Mucosa of gallbladder (tissue), 1 donor: ENCODE measurements around the gene FGGY. TPM values are rescaled to one million over a fixed set of nuclear protein-coding genes. Genes with fewer than 3 reads are reported as not detected.
A peak's percentile ranks its signal among the peaks of the same experiment; 100 is the strongest.
"Not testable (repeated sequence)": the region's sequence is repeated elsewhere in the genome, so short reads cannot be mapped to it uniquely, and the experiment has no call there.

ENCODE experiments used
- DNase-seq: peaks from one replicate; pipeline ENCODE4 v3.0.0-alpha.2; 2020; ENCODE audit warnings: low spot score
- total RNA-seq: library from RNA; stranded (reverse); gene quantifications from one replicate; pipeline ENCODE4 v1.2.1, GENCODE V29; 2021
- donor health status: DM: no; HTN: no; CAD: no.

Gene FGGY
- total RNA-seq, 1 donor from 2014 or later, result 36.4 TPM

DNA sequence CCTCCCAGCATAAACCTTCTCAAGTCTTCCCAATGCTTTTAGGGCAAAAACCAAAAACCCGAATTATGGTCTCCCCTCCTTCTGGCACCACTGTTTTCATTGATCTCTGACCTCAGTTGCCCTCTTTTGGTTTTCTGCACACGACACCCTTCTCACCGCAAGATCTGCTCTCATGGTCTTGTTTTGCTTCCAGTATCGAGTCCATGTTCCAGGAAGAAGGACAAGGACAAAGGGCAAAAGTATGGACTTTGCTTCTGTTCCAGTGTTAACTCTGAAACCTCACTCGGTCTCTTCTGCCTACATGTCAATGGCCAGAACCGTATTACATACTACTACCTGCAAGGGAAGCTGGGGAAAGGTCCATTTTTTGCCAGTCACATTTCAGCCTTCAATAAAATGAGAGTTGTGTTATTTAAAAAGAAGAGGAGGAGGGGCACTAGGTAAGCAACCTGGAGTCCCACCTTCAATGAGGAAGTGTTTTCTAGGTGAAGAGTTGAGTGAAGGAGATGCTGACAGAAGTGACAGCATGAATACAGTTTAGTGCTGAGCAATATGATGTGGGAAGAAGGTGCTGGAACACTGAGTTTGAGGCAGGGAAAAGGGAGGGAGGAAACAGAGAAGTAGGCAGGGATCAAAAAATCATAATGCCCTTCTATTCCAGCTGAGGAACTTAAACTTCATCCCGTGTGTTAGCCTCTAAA lies 183.4 kb downstream of the FGGY start:
- no peak for DNase-seq

DNA sequence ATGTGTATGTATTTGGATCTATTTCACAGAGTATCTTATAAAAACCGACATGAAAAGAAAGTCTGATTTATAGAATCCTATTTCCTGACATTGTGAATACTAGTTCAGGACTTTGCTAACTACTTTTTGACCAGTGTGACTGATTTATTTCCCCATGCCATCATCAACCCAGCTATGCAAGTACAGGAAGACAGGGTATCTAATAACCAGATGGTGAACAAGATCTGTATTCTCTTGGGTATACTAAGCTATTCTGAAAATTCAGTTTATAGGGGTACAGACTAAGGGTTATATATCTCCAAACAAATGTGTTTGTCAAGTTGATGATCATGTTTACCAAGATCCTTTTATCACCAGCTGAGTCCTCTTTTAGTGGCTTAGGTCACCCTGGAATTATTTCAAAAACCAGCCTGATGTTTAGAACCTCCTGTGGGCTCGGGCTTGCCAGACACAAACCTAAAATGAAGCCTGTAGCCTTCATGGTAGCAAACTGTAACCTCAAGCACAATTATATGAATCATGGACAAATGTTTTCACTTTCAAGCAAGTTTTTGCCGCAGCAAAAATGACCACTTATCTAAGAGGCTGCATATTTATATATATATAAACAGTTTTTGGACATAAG lies 185.1 kb downstream of the FGGY start:
- DNase-seq, result no peak

DNA sequence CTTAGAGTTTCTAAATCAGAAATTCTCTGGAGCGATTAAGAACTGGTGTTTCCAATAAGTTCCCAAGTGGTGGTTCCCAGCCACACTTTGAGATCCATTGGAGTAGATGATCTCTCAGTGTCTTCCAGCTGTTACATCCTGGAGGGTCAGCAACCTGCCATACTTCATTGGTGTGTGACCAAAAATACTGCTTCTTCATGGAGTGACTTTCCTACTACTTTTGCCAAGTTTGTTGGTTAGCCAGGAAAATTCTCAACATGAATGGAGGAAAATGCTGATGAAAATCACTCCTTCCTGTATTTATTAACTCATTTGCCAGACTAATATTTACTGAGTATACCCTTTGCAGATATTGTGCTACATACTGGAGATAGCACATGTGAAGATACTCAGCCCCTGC lies 186.1 kb downstream of the FGGY start:
- no peak for DNase-seq

DNA sequence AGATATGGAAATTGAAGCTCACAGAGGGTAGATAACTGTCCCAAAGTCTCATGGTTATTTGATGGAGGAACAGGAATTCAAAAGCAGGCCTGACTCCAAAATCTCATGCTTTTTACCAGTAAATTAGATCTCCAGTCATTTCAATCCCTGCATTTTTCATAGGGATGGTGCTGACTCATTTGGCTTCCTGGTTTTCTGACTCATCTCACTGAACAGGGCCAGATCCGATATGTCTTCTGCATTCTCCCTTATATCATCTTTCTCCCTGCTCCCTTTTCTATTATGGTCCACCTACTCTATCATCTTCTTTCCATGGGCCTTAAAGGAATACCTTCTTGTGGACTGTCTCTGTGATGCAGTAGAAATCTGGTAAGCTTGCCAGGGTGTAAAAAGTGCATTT lies 187.2 kb downstream of the FGGY start:
- no peak for DNase-seq

DNA sequence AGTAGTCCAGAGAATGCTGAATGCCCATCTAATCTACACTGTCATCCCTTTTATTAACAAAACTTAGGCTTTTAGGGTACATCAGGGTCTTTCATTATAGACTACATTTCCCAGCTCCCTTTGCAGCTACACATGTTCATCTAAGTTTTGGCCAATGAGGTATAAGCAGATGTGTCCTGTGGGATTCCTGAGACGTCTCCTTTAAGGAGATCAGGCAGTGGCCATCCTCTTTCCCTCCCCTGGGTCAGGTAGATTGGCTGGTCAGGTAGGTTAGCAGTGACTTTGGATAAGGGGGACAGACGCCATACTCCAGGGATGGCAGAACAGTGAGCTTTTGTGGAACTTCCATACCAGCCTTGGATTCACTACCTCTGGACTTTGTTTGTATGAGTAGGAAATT lies 188.3 kb downstream of the FGGY start:
- DNase-seq, result no peak

DNA sequence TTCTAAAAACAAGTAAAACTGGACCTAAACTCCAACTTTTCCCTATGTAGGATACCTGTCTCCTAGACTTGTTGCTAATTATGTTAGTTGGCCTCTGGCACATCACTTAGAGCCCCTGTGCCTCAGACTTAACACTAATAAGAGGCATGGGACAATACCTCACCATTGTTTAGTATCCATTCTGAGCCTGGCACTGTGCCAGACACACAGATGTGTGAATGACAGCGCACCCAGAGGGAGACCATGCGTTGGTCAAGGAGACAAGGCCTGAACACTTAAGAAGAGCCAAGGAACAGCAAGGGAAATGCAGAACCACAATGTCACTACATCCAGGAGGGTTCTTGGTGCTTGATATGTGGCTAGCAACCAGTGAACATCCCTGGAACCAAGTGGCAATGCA lies 189.1 kb downstream of the FGGY start:
- DNase-seq, result no peak

DNA sequence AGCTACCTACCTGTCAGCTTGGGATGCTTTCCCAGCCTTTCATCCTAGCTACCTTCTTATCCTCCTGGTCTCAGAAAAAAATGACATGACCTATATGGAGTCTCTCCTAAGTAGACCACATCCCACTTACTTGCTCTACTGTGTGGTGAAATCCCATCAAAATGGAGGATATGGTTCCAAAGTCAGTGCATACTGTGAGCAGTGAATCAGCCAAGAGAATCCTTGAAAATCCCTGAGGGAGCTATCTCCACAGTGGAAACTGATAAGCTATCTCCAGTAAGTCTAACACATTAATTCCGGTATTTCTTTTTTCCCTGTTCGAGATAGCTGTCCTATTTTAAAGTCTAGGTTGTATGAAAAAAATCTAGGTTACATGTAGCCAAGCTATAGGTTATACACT lies 189.7 kb downstream of the FGGY start:
- no peak for DNase-seq

DNA sequence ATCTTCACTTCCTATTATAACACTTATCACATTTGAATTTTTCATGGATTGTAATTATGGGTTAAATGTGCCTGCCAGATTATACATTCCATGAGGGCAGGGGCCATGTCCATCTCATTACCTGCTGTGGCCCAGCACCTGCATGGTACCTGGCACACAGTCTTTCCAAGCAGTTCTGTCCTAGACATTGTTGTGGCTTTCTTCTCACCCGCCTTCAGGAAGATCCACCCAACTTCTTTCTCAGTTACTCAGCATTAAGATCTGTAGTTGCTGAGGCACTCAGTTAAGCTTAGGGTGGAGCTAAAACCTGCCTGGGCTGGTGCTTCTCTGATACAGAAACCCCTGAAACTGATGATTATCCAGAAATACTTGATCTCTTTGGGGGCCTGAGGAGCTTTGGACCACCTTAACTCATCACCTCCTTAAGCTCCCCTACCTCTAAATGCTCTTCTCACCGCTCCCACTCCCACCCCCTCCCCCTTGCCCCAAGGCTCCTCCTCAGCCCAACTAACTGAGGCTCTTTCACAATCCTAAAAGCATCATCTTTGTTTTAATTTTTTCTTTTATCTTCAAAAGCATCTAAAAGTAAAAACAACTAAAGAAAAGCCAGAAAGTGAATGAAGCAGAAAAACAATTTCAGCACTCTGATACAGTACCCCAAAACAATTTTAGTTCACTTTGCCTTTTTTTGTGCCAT lies 190.6 kb downstream of the FGGY start:
- DNase-seq, result no peak

DNA sequence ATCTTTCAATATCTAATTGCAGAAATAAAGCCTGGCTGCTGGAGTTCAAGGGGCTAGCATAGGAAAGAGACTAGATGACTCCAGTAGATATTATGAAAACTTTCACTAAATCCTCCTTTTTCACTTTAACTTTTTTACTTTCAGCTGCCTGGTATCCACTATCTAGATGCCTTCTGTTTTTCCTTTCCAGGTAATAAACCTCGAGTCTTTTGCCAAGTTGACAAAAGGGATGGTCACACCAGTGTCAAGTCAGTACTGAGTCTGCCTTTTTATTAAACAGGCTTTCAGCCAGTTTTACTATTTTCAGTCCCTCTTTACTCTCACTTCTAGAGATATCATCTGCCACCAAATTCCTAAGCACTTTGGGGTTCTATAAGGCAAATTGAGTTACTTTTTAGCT lies 195.6 kb downstream of the FGGY start:
- no peak for DNase-seq

DNA sequence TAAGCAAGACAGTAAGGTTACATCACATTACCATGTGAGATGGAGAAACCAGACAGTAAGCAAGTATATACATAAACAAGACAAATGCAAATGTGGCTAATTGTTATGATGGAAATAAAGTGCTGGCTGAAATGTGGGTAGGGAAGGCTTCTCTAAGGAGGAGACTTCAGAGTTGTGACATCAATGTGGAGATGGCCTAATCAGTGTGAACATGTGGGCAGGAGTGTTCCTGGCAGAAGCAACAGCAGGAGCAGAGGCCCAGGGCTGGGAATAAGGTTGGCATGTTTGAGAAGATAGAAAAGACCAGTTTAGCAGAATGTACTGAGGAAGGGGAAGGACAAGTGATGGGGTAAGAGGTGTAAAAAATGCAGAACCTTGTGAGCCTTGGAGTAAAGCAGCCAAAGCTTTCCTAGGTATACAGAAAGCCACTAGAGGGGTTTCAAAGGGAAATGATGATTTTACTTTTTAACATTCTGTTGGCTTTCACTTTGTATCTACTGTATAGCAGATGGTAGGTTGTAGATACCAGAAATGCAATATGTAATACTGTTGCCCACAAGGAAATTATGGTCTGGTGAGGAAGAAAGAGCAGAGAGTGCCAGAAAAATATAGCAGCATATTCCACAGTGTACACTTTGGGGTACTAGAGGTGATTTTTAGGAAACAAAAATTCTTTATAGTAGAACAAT lies 197.4 kb downstream of the FGGY start:
- DNase-seq, result no peak

DNA sequence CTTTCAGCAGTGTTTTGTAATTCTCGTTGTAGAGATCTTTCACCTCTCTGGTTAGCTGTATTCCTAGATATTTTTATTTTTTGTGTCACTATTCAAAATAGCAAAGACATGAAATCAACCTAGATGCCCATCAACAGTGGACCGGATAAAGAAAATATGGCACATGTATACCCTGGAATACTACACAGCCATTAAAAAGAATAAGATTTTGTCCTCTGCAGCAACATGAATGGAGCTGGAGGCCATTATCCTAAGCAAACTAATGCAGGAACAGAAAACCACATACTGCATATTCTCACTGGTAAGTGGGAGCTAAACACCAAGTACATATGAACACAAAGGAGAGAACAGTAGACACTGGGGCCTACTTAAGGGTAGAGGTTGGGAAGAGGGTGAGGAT lies 199.3 kb downstream of the FGGY start:
- DNase-seq, result not testable (repeated sequence)

DNA sequence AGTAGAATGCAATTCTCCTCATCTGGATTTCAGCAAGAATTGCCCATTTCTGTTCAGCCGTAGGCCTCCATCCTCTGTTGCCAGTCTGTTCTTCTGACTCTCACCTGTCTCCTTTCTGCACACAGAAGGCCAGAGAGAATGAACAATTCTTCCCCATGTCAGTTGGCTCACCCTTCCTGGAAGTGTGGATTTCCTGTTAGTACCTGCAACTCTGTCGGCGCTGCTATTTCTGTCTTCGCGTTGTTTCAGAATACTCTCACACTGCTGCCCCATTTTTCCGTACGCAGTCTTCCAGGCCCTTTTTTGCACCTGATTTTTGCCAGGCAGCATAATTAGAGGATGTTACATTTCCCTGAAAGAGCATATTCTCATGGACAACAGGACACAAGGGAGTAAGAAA lies 200.7 kb downstream of the FGGY start:
- DNase-seq, result no peak

DNA sequence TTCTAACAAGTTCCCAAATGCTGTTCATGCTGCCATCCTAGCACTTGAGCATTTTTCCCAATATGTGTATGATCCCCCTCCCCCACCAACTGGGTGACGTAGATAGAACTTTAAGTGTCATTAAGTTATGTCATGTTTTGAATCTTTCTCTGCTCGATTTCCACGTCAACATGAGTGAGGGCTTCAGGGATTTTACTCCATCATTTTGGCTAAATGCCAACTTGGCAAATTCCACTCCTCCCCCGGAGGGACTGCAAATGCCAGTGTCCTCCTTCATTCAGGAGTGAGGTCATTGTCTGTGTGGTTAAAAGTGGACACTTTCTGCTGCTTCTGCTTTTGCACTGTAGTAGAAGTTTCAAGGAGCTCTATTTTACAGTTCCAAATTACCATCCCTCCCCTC lies 201.7 kb downstream of the FGGY start:
- DNase-seq, result no peak

DNA sequence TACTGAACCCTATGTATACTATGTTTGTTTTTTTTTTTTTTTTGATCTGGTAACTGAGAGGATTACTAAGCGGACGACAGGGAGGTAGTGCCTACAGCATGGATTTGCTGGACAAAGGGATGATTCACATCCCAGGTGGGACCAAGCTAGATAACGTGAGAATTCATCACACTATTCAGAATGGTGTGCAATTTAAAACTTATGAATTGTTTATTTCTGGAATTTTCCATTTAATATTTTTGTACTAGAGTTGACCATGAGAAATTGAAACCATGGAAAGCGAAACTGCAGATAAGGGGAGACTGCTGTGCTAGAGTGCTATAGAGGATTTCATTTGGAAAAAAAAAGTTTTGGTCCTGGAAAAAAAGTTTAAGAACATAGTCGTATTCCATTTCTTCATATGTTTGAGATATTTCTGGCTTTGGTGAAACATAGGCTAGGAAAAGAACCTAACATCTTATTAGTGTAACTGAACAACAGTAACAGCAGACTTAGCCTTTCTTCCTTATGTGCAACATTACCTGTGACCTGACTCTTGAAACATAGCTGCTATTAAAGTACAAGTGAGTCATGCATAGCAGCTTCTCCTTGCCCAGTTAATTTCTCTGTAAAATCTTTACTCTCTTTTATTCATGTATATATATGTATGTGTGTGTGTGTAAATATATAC lies 202.5 kb downstream of the FGGY start:
- no peak for DNase-seq

DNA sequence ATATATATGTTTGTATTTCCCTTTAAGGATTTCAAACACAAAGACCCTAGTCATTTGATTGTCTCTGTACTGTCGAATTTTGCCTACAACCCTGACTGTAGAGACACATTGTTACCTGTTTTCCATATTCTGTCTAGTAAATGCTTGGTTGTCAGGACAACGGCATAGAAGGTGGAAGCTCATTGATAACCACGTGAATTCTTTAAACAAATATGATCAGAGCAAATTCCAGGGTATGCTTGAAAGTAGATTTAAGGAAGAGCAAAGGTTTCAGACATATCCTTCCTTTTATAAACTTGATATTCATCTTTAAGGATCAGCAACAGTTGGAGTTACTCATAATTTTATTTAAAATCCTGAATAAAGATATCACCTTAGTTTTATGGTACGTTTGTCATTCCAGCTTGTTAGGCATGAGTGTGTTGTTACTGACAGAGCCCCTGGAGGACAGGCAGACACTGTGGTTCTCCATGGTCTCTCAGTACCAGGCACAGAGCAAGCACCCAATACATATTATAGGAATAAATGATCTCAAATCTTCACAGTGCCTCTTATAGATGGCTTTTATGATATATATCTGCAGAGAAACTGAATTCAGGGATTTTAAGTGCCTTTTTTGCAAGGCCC lies 203.2 kb downstream of the FGGY start:
- DNase-seq, result no peak

DNA sequence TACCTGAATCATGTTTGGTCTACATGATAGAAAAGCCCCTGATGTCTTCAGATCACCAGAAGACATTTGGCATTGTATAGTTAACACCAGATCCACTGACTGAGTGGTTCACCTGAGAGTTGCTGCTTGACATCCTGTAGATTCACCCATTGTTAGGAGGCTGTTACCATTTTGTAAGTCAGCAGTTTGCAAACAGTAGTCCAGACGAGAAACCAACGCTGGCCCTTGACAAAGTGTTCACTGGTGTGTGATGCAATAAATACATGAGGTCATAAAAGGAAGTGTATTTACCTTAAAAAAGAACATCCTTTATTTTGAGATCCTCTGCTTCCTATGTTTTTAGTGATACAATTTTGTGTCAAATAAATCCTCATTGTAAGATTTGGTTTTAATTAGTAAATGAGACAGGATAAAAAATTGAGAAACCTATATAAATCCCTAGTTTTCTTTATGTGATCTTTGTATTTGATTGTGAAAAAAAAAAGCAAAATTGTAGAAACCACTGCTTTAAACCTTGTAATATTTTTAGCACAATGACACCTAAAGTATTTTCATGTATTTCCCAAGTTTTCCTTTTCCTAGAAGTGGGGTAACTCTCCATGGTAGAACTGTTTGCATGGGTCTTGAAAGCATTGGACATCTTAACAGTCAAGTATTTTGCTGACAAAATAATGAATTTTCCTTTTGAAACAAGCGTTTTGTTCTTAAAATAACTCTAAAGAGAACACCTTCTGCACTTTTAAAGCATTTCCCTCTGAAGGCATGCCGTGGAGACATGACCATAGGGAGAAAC lies 204.3 kb downstream of the FGGY start:
- DNase-seq, result no peak

DNA sequence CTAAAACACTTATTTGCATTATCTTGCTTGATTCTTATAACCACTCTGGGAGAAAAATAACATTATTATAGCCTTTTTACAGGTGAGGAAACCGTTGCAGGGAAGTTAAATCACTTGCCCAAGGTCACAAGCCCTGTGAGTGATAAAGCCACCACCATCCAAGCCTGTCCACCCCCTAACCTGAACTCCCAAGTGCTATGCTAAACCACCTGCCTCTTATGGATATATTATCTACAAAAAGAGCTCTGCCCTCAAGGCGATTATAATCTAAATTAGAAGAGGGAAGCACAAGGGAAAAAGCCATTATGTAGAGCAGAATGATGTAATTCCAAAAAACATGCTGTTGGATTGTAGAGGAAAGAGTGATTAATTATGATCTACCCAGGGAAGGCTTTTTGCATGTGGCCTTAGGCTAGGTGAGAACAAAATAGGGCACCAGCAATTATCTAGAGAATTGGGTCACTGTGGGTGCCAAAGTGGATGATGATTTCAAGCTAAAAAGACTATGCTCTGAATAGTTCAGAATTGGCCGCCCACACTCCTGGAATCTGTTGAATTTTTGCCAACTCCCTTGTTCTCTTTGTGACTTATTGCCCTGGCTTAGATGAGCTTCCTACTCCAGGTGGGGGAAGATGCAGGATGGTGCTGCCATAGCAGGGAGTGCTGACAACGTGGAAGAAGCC lies 205.3 kb downstream of the FGGY start:
- DNase-seq, result no peak

DNA sequence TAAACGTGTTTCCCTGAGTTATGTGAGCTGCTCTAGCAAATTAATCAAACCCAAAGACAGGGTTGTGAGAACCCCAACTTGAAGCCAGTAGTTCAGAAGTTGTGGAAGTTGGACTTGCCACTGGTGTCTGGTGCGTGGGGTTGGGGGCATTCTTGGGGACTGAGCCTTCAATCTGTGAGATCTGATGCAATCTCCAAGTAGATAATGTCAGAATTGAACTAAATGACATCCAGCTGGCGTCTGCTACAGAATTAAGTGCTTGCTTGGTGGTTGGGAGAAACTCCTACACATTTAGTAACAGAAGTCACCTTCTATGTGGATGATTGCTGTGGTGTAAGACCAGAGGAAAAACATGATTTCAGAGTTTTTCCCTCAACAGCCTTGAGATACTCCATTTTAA lies 207.4 kb downstream of the FGGY start:
- no peak for DNase-seq

DNA sequence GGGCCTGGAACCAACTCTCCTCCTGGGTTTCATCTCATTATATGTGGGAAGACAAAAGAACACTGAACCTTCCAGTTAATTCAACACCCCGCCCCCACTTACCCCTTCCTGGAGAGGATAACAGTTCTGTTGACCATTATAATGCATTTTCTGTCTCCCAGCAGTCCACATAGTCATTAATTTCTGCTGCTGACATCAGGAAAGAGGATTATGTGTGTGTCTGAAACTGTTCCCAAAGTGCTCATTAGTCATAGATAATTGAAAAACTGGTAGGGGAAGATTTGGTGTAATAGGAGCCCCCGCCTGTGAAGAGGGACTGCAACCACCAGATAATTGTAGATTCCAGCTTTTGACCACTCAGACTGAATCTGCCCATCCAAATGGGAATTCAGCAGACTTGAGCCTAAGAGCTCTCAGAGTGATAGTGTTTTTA lies 208.7 kb downstream of the FGGY start:
- DNase-seq, result no peak

DNA sequence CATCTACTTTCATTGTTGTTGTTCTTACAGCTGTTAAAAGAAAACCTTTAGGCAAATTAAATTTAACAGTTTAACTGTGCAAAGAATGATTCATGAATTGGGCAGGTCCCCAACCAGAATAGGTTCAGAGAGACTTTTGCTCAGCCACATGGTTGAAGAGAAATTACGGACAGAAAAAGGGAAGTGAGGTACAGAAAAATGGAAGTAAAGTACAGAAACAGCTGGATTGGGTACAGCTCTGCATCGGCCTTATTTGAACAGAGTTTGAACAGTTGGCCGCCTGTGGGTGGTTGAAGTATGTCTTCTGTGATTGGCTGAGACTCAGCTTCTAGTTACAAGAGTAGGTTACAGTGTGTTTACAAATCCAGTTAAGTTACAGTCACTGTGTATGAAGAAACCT lies 210.1 kb downstream of the FGGY start:
- peak; percentile 30 for DNase-seq
